PFSK-1 (cell line): ENCODE measurements around the gene LBR.

ENCODE experiments used
- FOXP2 ChIP-seq: optimal IDR thresholded peaks from 2 replicates; pipeline ENCODE3; 2011; ENCODE audit warnings: borderline replicate concordance, control low read depth, inconsistent platforms; ENCODE audit not compliant: insufficient read depth; ENCODE audit errors: extremely low read length, extremely low read depth
- POLR2AphosphoS5 ChIP-seq: IDR thresholded peaks from 2 replicates; pipeline ENCODE4 v1.6.1; 2012; ENCODE audit warnings: low read depth, mild to moderate bottlenecking, control low read depth, low read length, moderate library complexity

DNA sequence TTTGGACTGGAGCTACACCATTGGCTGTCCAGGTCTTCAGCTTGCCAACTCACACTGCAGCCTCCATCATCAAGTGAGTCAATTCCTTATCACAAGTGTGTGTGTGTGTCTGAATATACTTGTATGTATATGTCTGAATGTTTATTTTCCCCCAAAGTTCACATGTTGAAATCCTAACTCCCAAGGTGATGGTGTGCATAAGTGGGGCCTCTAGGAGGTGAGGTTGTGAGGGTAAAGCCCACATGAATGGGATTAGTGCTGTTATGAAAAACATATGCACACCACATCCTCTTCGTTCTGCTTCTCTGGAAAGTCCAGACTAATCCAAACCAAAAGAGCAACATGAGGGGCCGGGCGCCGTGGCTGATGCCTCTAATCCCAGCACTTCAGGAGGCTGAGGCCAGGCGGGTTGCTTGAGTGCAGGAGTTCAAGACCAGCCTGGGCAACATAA is 48.7 kb upstream of the LBR start:
- TF ChIP-seq FOXP2 (no peak), POLR2AphosphoS5 (no peak)
